GM12878 (cell line): ENCODE data around the gene PTPRC. TPM values are rescaled to one million over a fixed set of nuclear protein-coding genes. Genes with fewer than 3 reads are reported as not detected.

Experiments used
- ATF2 ChIP-seq: IDR thresholded peaks from 2 replicates; pipeline ENCODE4 v1.6.1; 2012; ENCODE audit warnings: low read length, inconsistent platforms
- ATF7 ChIP-seq: fragments of 450-650 bp; IDR thresholded peaks from 2 replicates; pipeline ENCODE4 v1.6.1; 2016; ENCODE audit warnings: low read depth, mild to moderate bottlenecking
- CHD2 ChIP-seq: IDR thresholded peaks from 2 replicates; pipeline ENCODE4 v1.6.1; 2011; ENCODE audit warnings: low read depth, low read length, improper control_type of control experiment, borderline replicate concordance
- EP300 ChIP-seq, 2 experiments: fragments of 150-350 bp in 1 of 2; IDR thresholded peaks; 2 replicates each; pipeline ENCODE4 v1.6.1; 2011 to 2012; ENCODE audit warnings: low read depth in 2 of 2, low read length in 2 of 2, borderline replicate concordance in 1 of 2, improper control_type of control experiment in 1 of 2, inconsistent platforms in 1 of 2; ENCODE audit not compliant: control insufficient read depth in 1 of 2
- FOS ChIP-seq: IDR thresholded peaks from 3 replicates; pipeline ENCODE4 v1.6.1; 2011; ENCODE audit warnings: borderline replicate concordance; ENCODE audit not compliant: insufficient read length; ENCODE audit errors: extremely low read depth
- FOXK2 ChIP-seq: fragments of 450-650 bp; IDR thresholded peaks from 2 replicates; pipeline ENCODE4 v1.6.1; 2017; ENCODE audit warnings: mild to moderate bottlenecking, moderate library complexity
- GABPA ChIP-seq: IDR thresholded peaks from 2 replicates; pipeline ENCODE4 v1.6.1; 2014; ENCODE audit warnings: antibody characterized with exemption, low read depth, mild to moderate bottlenecking, inconsistent platforms
- HDAC2 ChIP-seq: fragments of 200-600 bp; sonication (generic); IDR thresholded peaks from 2 replicates; pipeline ENCODE4 v1.6.1; 2017
- HDGF ChIP-seq: fragments of 450-650 bp; IDR thresholded peaks from 2 replicates; pipeline ENCODE4 v1.6.1; 2016; ENCODE audit warnings: antibody characterized with exemption
- IKZF2 ChIP-seq, 2 experiments: fragments of 450-650 bp; IDR thresholded peaks; 2 replicates each; pipeline ENCODE4 v1.6.1; 2017; ENCODE audit warnings: mild to moderate bottlenecking in 2 of 2, moderate library complexity in 2 of 2
- MXI1 ChIP-seq: fragments of 150-350 bp; IDR thresholded peaks from 2 replicates; pipeline ENCODE4 v1.6.1; 2011; ENCODE audit warnings: low read depth, mild to moderate bottlenecking, inconsistent platforms, low read length, improper control_type of control experiment
- NFXL1 ChIP-seq: fragments of 450-650 bp; IDR thresholded peaks from 2 replicates; pipeline ENCODE4 v1.6.1; 2017; ENCODE audit warnings: antibody characterized with exemption, mild to moderate bottlenecking, borderline replicate concordance
- NFYB ChIP-seq: IDR thresholded peaks from 2 replicates; pipeline ENCODE4 v1.6.1; 2011; ENCODE audit warnings: low read depth, mild to moderate bottlenecking, low read length, improper control_type of control experiment, moderate library complexity; ENCODE audit not compliant: insufficient read depth
- PAX8 ChIP-seq: fragments of 450-650 bp; IDR thresholded peaks from 2 replicates; pipeline ENCODE4 v1.6.1; 2017; ENCODE audit warnings: mild to moderate bottlenecking, moderate library complexity
- RAD21 ChIP-seq: IDR thresholded peaks from 2 replicates; pipeline ENCODE4 v1.6.1; 2011; ENCODE audit warnings: mild to moderate bottlenecking, low read depth, low read length, moderate library complexity; ENCODE audit not compliant: insufficient read depth
- RB1 ChIP-seq: fragments of 450-650 bp; formaldehyde crosslinking; IDR thresholded peaks from 2 replicates; pipeline ENCODE4 v1.6.1; 2017; ENCODE audit warnings: mild to moderate bottlenecking, borderline replicate concordance
- SIN3A ChIP-seq: IDR thresholded peaks from 2 replicates; pipeline ENCODE4 v1.6.1; 2012; ENCODE audit warnings: low read depth, low read length, improper control_type of control experiment
- SMAD5 ChIP-seq: IDR thresholded peaks from 2 replicates; pipeline ENCODE4 v1.6.1; 2016; ENCODE audit warnings: antibody characterized with exemption, low read depth
- ZBED1 ChIP-seq: IDR thresholded peaks from 2 replicates; pipeline ENCODE4 v1.6.1; 2016; ENCODE audit warnings: borderline replicate concordance
- ZBTB33 ChIP-seq: fragments of 450-650 bp; IDR thresholded peaks from 2 replicates; pipeline ENCODE4 v1.6.1; 2017; ENCODE audit warnings: mild to moderate bottlenecking
- ZNF207 ChIP-seq: fragments of 450-650 bp; IDR thresholded peaks from 2 replicates; pipeline ENCODE4 v1.6.1; 2014; ENCODE audit warnings: antibody characterized with exemption, mild to moderate bottlenecking, borderline replicate concordance
- ZNF217 ChIP-seq: fragments of 450-650 bp; IDR thresholded peaks from 2 replicates; pipeline ENCODE4 v1.6.1; 2017; ENCODE audit warnings: antibody characterized with exemption, mild to moderate bottlenecking
- ZNF687 ChIP-seq: fragments of 450-650 bp; IDR thresholded peaks from 2 replicates; pipeline ENCODE4 v1.6.1; 2017; ENCODE audit warnings: mild to moderate bottlenecking, moderate library complexity
- polyA plus RNA-seq, 11 experiments: library from polyadenylated mRNA; depleted of rRNA in 4 of 11; unstranded in 6 of 11; stranded (reverse) in 5 of 11; fragments of >200 nt; fragmentation: Nextera tagmentation in 4 of 11; fragmentation: Illumina TruSeq in 1 of 11; extraction: Ambion mirVana in 4 of 11; extraction: Trizol in 1 of 11; gene quantifications; 1 replicate in 1 of 11; 2 replicates in 10 of 11; pipeline versions ENCODE4 v1.2.1 to v1.2.3, GENCODE V29; 2011 to 2016; ENCODE audit warnings: inconsistent platforms in 2 of 11, missing spikeins in 2 of 11, low read depth in 1 of 11
- total RNA-seq, 4 experiments: library from RNA; depleted of rRNA in 3 of 4; stranded (reverse); fragments of >200 nt in 3 of 4; fragmentation: Illumina TruSeq in 1 of 4; extraction: Trizol in 1 of 4; gene quantifications; 2 replicates each; pipeline versions ENCODE4 v1.2.1 to v1.2.3, GENCODE V29; 2013 to 2021

PTPRC gene
- total and polyA plus RNA-seq, 10 of the 15 experiments (the other 5 are each of a cell fraction or from before 2014, with no cell fraction given), result 72.9 to 221 (median 118) TPM

GRCh38 chr1:198681831-198682759, 43.3 kb downstream of the PTPRC start (continued):
- TF ChIP-seq IKZF2 (IDR thresholded peaks at IDR 0.05) (peak; percentile 88 to 92), PAX8 (0 out of 2 replicates have a peak, but pooled peaks have one; percentile 26), NFXL1 (no peak), EP300 (IDR thresholded peaks at IDR 0.05; ENCODE audit: borderline replicate concordance in 1 of 2, control insufficient read depth in 1 of 2, low read depth in 2 of 2, low read length in 2 of 2) (peak; percentile 77 to 98), CHD2 (peak; percentile 76; the same call in 1 of the 2 replicates), SMAD5 (no peak), GABPA (0 out of 2 replicates have a peak, but pooled peaks have one; percentile 34), RB1 (no peak; the same call in 1 of the 2 replicates), ZNF687 (no peak), FOS (no peak), ZBED1 (peak; percentile 19; the same call in 1 of the 2 replicates), RAD21 (peak; percentile 32), ZBTB33 (no peak), ATF2 (peak; percentile 92), ZNF207 (peak; percentile 52; the same call in 1 of the 2 replicates), MXI1 (peak; percentile 95), FOXK2 (no peak), NFYB (no peak), ATF7 (peak; percentile 88), ZNF217 (no peak; the same call in 1 of the 2 replicates), HDGF (no peak), SIN3A (no peak), HDAC2 (no peak)
